ENCODE data around the gene ZNF747. TPM values are rescaled to one million over a fixed set of nuclear protein-coding genes. Genes with fewer than 3 reads are reported as not detected.

ZNF747 gene
- total RNA-seq, 1 donor from 2014 or later: 21.6 TPM

DNA sequence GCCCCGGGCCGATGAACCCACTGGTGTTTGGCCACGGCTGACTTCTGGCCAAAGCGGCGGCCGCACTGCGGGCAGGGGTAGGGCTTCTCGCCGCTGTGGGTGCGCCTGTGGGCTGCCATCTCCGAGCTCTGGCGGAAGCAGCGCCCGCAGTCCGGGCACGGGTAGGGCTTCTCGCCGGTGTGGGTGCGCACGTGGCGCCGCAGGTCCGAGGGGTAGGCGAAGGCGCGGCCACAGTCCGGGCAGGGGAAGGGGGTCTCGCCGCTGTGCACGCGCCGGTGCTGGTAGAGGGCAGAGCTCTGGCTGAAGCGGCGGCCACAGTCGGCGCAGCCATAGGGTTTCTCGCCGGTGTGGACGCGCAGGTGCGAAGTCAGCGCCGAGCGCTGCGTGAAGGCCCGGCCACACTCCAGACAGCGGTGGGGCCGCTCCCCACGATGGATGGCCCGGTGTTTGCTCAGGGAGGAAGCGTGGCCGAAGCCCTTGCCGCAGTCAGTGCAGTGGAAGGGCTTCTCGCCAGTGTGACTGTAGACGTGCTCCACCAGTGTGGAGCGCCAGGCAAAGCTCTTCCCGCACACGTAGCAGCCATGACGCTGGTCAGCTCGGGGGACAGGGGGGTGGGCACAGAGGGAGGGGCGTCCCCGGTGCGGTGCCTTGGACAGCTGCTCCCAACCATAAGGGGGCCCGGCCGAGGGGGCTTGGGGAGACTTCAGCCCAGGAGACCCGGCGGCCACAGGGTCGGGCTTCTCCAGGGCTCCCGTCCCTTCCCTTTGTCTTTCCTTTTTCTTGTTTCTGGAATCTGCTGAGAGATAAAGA, 20.9 kb upstream of the ZNF747 start:
- TF ChIP-seq, protein P1, sequence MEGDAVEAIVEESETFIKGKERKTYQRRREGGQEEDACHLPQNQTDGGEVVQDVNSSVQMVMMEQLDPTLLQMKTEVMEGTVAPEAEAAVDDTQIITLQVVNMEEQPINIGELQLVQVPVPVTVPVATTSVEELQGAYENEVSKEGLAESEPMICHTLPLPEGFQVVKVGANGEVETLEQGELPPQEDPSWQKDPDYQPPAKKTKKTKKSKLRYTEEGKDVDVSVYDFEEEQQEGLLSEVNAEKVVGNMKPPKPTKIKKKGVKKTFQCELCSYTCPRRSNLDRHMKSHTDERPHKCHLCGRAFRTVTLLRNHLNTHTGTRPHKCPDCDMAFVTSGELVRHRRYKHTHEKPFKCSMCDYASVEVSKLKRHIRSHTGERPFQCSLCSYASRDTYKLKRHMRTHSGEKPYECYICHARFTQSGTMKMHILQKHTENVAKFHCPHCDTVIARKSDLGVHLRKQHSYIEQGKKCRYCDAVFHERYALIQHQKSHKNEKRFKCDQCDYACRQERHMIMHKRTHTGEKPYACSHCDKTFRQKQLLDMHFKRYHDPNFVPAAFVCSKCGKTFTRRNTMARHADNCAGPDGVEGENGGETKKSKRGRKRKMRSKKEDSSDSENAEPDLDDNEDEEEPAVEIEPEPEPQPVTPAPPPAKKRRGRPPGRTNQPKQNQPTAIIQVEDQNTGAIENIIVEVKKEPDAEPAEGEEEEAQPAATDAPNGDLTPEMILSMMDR (IDR thresholded peaks at IDR 0.05): no peak
- DNase-seq (no peak), ATAC-seq (ENCODE audit: low read depth) (no peak)
- peaks cover 37% of the 10 kb centered on the region for H3K4me1 Mint-ChIP-seq
- peak overlapping the region; percentile 53 for H3K4me3 Mint-ChIP-seq
- peak overlapping the region; percentile 35 for H3K27ac Mint-ChIP-seq
- ChIA-PET CTCF (interaction anchor here (1.8 kb wide), 1 partner anchor 20 kb away, joined by 7 read pairs; the partner anchor contains the start of gene ZNF747), POLR2A (interaction anchor here (1.5 to 4.8 kb wide), 2 partner anchors 20 to 58 kb away, joined by 3 to 135 read pairs; partner anchors contain the start of gene ZNF747)
- H3K27me3 Mint-ChIP-seq: no peaks in the 10 kb centered on the region
- no peaks in the 10 kb centered on the region for H3K9me3 Mint-ChIP-seq
- H3K36me3 Mint-ChIP-seq (ENCODE audit: low read depth): peaks cover 31% of the 10 kb centered on the region
- intact Hi-C loops (cut with micrococcal nuclease): loop anchor here (10.0 kb wide), 1 partner anchor 369 kb away; the partner anchor contains the start of gene FBXL19

GRCh38 chr16:30554557-30555314, 20.1 kb upstream of the ZNF747 start:
- ATAC-seq (ENCODE audit: low read depth) (no peak), DNase-seq (no peak)
- CTCF ChIA-PET: interaction anchor here (1.8 kb wide), 1 partner anchor 19 kb away, joined by 7 read pairs; the partner anchor contains the start of gene ZNF747
- H3K9me3 Mint-ChIP-seq: no peaks in the 10 kb centered on the region
- intact Hi-C loops (cut with micrococcal nuclease): loop anchor here (10.0 kb wide), 1 partner anchor 370 kb away; the partner anchor contains the start of gene FBXL19
- H3K27ac Mint-ChIP-seq: no peak overlapping the region
- H3K27me3 Mint-ChIP-seq: no peaks in the 10 kb centered on the region
- TF ChIP-seq, protein P1 (IDR thresholded peaks at IDR 0.05): no peak
- H3K4me1 Mint-ChIP-seq: peaks cover 36% of the 10 kb centered on the region
- POLR2A ChIA-PET: interaction anchor here (0.6 to 4.8 kb wide), 3 partner anchors 20 to 206 kb away, joined by 3 to 135 read pairs (median 4); partner anchors contain the start of gene ZNF747
- H3K4me3 Mint-ChIP-seq: no peak overlapping the region
- peaks cover 31% of the 10 kb centered on the region for H3K36me3 Mint-ChIP-seq (ENCODE audit: low read depth)

GRCh38 chr16:30553393-30553899, 18.8 kb upstream of the ZNF747 start:
- POLR2A ChIA-PET: no interaction called here
- TF ChIP-seq, protein P1 (IDR thresholded peaks at IDR 0.05): no peak
- no peaks in the 10 kb centered on the region for H3K9me3 Mint-ChIP-seq
- CTCF ChIA-PET: no interaction called here
- H3K36me3 Mint-ChIP-seq (ENCODE audit: low read depth): peaks cover 31% of the 10 kb centered on the region
- no peaks in the 10 kb centered on the region for H3K27me3 Mint-ChIP-seq
- intact Hi-C loops (cut with micrococcal nuclease): loop anchor here (10.0 kb wide), 1 partner anchor 371 kb away; the partner anchor contains the start of gene FBXL19
- peaks cover 25% of the 10 kb centered on the region for H3K4me1 Mint-ChIP-seq
- H3K27ac Mint-ChIP-seq: no peak overlapping the region
- no peak overlapping the region for H3K4me3 Mint-ChIP-seq
- no peak for ATAC-seq (ENCODE audit: low read depth)
- no peak for DNase-seq

- POLR2A ChIA-PET: interaction anchor here (1.1 kb wide), 1 partner anchor 17 kb away, joined by 3 read pairs; no protein-coding TSS in a partner anchor
- H3K27ac Mint-ChIP-seq: no peak overlapping the region
- peaks cover 31% of the 10 kb centered on the region for H3K36me3 Mint-ChIP-seq (ENCODE audit: low read depth)
- ATAC-seq (ENCODE audit: low read depth) (no peak), DNase-seq (no peak)
- no peaks in the 10 kb centered on the region for H3K27me3 Mint-ChIP-seq
- no peak overlapping the region for H3K4me3 Mint-ChIP-seq
- peaks cover 22% of the 10 kb centered on the region for H3K4me1 Mint-ChIP-seq
- intact Hi-C loops (cut with micrococcal nuclease): loop anchor here (10.0 kb wide), 1 partner anchor 372 kb away; the partner anchor contains the start of gene FBXL19
- CTCF ChIA-PET: no interaction called here
- H3K9me3 Mint-ChIP-seq: no peaks in the 10 kb centered on the region
- TF ChIP-seq, protein P1 (IDR thresholded peaks at IDR 0.05): no peak
These were observed 18.3 kb upstream of the ZNF747 start for GRCh38 chr16:30552956-30553355.

Data from activated B cell treated with CpG ODN at 0.5 μM for 24 hours (primary cell).